ENCODE results near the gene FOXP4.

FOXP4 gene

DNA sequence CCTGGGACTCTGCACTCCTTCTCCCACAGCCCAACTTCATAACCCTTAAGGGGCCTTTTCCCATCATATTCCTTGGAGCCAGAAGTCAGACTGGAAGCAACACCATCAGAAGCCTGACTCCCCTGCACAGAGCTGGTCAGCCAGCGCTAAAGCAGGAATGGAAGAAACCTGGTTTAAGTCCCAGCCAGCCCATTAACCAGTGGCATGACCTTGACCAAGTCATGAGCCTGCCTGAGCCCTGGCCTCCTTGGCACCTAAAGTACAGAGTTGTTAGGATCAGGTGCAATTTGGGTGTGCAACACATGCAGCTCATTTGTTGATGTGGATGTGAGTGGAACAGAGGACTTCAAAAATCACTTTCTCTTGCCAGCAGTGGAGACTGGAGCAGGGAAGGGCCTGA is 20.8 kb downstream of the FOXP4 start:
- no peak for DNase-seq

DNA sequence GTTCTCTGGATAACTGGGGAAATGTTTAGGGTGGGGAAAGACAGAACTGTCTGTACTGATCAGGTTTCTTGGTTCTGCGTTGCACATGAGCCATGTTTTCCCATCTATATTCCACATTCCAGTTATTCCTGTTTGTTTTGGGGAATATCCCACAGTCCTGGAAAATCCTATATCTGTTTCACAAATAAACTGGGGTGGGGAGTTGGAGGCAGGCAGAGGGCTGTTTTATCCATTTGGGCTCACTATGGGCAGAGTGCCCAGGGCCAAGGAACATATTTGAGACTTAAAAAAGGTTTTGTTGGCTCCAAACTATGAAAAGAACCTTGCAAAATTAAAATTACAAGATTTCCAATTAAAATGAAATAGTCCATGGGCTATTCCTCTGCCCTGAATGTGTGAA is 21.5 kb downstream of the FOXP4 start:
- DNase-seq, result no peak

DNA sequence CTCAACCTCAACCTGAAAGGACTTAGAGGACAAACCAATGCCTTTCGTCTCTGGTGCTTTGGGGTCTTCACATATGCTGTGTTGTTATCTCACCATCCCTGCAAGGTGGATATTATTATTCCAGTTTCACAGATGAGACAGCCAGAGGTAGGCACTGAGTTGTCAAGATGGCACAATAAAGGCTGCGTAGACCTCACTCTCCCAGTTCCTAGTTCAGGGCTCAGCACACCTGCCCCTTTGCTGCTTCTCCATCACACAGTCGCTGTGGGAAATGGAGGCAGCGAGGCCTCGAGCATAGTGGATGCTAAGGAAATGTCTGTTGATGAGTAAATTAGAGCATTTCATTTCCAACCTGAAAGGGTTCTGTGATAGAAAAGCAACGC is 22.0 kb downstream of the FOXP4 start:
- no peak for DNase-seq

DNA sequence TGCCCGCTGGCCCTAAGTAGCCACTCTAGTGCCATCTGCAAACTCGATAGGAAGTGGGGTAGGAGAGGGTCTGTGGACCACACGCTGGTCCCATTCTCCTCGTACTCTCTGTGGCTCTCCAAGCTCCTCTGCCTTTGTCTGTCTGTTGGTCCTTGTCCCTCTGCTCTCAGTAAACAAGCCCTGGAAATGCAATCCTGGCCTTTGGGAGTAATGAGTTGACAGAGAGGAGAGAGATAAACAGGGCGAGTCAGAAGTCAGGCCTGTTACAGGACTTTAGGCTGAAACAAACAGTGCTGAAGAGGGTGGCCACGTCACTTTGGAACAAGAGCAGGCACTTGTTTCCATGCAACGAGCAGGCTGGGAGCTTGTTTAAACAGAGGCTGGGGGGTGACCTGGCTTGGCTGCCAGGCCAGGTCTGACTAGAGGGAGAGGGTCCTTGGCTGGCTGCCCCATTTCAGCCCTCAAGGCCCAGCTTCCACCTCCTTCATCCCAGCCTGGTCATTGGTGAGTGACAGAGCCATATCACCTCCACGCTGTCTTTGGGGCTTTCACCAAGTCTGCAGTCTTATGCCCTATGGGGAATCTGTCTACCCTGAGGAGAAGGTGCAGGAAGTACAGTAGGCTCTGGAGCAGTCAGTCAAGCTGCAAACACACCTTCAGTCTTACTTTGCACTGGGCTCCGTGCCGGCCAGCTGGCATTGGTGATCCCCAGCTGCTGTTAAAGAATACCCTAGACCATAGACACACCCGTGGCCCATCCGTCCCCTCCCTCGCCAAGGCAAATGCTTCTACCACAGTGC is 22.6 kb downstream of the FOXP4 start:
- no peak for DNase-seq

DNA sequence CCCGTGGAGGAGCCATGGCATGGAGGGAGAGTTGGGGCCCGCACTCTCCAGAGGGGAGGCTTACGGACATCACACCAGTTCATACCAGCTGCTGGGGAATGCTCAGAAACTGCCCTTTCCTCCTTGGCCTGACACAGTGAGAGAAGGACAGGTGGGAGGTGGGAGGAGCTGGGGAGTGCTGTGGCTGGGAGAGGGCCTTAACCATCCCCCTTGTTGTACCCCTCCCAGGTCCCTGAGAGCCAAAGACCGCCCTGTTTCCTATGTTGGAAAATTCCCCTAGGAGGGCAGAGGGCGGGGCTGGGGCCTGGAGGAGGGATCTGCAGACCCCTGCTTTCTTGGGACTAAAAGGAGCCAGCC is 24.1 kb downstream of the FOXP4 start:
- no peak for DNase-seq

DNA sequence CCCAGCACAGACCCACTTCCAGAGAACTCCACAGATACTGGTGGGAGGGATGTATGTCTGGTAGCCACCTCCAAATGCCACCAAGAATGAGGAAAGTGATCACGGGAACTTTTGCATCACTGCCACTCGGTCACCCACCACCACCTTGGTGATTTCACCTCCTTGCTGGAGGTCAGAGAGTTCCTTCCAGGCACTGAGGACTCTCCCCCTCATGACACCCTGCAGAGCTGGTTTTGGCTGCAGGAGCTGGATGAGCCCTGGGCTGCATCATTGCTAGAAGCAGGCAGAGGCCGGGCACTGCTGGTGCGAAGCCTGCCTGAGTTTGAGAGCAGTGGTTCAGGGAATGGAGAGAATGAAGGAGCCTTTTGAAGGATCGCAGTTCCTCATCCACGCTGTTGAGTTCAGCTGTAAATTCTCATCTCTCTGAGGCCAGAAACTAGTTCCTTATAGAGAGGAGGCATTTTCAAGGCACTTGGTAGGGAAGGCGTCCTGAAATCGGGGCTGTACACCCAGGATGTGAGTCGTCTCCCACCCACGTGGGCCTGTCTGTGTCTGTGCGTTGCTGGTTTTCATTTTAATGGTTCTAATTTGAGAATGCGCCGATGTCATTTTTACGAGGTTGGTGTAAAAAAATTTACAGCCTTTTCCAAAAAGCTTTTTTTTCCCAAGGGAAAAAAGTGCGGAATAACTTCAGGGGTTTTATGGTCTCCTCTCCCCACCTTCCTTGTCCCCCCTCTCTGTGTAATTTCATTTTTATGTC is 25.0 kb downstream of the FOXP4 start:
- no peak for DNase-seq

DNA sequence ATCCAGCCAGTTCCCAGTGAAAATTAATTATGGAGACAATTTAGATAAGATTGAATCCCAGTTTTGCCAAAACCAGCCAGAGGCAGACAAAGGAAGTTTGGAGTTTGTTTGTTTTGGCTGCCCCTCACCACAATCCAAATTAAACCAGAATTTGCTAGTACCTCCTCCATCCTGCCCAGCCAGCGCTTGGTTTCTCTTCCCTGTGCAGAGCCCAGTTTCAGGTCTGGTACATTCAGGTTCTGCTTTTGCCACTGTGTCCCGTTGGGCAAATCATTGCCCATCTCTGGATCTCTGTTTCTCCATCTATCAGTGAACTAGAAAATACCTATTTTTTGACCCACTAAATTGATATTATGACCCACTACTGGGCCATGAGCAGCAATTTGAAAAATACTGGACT is 26.4 kb downstream of the FOXP4 start:
- no peak for DNase-seq

DNA sequence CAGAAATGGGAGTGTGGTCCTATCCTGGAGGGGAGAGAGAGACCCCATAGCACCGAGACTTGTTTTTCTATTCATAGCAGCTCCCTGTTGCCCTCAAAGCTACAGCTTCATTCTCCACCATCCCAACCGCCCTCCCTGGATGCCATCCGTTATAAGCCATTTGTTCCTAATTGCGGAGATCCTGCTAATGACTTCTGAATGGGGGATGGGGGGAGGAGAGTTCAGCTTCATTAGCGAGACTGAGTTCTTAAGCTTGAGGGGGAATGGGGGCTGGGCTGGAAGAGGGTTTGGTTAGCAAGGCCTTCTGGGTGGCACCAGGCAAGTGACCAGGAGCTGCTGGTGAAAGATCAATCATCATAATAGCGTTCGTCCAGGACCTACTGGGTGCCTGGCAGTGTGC is 27.1 kb downstream of the FOXP4 start:
- DNase-seq, result no peak

DNA sequence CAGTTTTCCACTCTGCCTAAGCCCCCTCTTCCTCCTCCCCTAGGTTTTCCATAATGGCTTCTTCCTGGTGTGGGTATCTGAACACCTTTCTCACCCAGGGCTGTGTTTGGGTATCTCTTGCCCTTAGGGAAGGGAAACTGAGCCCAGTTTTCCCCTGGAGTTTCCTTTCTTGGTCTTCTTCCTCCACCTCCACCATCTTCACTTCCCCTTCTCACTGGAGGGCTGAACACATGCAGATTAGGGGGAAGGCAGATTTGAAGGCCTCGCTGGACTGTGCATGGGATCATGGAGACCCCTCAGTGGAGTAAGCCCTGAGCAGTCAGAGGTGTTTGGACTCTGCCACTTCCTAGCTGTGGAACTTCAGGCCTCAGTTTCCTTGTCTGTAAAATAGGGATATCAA is 27.8 kb downstream of the FOXP4 start:
- DNase-seq, result no peak

DNA sequence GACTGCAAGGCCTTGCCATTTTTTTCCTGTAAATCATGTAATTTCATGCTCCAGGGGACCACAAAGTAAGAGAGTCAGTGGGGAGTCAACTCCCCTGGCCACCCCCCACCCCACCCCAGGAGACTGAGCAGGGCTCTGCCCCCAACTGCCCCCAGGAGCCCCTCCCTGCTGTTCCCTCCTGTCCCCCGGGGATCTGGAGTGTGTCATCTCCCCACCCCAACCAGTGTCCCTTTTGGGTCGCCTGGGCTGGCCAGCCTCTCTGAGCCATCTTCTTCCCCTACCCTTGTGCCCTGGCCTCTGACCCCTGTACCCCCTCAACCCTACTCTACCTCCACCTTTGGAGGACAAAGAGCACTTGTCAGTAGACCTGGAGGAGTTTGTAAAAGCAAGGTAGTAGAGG is 29.4 kb downstream of the FOXP4 start:
- DNase-seq, result no peak

DNA sequence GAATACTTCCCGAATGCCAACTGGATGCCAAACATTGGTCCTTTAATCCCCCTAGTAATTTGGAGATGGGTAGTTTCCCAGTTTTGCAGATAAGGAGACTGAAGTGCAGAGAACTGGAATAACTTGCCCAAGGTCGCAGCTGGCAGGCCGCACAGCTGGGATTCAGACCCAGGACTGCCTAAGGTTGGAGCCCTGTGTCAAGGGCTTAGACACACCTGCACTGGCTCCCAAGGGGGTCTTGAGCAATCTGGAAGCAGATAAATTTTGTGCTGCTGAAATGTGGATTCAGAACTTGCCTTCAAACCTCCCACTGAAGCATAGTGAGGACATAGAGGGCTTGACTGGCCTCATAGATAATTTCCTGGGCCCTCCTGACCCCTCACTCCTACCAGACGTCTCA is 30.5 kb downstream of the FOXP4 start:
- DNase-seq, result no peak

DNA sequence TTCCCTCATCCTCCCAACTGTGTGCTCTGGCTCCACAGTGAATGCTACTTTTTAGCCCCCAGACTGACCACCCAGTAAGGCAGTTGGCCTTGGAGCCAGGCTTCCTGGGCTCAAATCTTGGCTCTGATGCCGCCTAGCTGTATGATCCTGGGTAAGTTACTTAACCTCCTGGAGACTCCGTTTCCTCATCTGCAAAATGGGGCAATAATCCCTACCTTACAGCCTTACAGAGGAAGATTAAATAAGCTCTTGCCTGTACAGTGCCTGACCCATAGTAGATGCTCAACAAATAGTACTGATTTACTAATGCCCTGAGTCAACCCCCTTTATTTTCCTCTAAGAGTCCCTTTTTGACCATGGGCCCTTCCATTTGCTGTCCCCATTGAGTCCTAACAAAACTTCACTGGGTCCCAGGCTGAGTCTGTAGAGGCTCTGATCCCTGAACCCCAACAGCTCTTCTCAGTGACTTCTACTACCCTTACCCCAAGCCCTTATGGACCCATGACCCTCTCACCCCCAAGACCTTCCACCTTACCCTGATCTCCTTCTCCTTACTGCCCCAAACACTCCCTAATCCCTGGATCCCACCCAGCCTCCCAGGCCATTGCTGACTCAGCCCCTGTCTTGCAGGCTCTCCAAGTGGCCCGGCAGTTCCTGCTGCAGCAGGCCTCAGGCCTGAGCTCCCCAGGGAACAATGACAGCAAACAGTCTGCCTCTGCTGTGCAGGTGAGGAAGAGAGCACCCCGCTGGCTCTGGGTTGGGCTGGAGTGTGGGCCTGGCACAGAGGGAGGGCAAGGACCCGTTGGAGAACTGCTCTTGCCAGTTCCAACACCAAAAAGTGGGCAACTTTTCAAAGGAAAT is 31.4 kb downstream of the FOXP4 start:
- DNase-seq, result no peak

DNA sequence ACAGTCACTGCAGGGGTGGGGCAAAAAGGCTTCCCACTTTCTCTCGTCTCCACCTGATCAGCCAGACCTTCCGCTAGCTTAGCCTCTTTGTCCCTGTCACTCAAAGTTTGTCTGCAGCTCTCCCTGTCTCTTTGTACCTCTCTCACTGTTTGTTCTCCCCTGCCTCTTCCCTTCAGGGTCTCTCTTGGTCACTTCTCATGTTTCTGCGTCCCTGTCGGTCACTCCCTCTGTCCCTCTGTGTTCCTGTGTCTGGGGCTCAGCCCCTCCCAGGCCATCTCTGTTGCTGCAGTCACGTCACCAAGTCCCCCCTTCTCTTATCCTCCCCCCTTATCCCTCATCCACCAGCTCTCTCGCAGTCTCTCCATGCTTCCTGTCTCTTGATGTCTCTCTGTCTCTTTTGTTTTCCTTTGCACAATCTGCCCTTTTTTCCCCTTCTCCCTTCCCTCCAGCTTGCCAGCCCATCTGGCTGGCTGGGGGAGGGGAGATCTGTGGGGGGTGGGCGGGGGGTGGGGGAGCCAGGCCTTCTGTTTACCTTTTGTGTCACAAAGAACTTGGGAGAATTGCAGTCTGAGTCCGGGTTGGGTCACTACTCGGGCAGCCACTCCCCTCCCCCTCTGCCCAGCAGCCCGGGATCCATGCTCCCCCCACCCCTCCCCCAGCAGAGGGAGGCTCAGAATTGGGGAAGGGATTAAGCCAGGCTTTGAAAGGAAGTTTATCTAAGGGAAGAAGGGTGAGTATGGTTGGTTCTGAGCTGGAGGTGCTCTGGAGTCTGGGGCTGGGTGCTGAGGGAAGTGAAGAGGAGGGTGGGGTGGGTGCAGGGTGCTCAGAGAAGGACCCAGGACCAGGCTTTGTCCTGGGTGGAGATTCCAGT is 32.3 kb downstream of the FOXP4 start:
- DNase-seq, result no peak

DNA sequence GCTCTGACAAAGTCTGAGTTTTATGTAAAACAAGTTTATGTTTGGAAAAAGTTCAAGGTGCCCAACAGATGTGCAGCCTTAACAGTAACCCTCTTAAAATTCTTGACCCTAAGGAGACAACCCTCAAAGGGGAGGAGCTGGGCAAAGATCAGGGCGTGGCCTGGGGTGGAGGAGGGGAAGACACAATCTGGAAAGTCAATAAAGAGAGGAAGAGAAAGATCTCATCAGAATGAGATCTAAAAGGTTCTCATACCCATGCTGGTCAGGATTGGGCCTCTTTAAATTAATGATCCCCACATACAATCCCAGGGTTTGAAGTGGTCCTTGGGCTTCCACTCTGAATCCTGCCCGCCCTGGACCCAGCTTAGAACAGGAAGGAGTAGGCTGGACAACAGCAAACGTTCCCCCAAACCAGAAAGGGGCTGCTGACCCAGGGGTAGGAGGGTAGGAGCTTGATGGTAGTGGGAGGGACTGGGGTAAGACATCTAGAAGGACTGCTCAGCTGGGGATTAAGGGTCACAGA is 33.0 kb downstream of the FOXP4 start:
- no peak for DNase-seq

DNA sequence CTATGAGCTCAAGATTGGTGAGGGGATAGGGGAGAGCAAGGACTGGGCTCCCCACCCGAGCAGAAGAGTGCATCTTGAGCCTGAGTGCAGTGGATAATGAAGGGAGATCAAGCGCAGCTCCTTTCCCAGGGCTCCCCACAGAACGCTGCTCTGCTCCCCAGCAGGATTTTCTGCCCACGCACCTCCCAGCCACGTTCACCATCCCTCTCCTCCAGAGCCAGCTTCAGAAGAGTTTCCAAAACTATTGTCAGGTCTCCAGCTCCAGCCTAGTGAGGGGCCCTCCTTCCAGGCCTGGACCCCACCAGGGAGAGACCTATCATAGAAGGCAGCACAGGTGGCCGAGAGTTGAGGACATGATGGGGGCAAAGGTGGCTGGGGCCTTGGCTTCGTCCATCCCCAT is 34.5 kb downstream of the FOXP4 start:
- no peak for DNase-seq

DNA sequence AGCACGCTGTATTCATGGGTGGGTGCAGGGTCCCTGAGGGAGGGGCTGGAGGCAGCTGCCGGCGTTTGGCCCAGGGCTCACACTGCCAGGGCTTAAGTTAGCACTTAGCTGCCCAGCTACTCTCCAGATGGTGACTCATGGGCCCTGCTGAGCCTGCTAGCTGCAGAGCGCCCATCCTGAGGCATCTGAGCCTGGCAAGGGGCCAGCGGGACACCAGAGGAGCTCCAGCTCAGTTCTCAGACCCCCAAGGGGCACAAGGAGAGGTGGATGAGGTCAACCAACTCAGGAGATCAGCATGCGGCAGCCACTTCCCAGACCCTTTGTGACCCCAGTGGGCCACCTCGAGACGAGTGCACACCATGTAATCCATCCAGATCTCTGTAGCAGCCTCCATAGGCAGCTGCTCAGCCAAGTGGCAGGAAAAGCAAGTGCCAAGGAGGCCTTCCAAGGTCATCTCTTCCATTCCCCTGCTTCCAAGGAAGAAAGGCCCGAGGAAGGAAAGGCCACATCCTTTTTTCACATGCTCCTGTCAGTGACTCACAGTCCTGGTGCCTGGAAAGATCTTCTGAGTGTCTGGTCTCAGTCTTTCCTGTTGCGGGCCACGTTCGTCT is 35.3 kb downstream of the FOXP4 start:
- DNase-seq, result no peak

DNA sequence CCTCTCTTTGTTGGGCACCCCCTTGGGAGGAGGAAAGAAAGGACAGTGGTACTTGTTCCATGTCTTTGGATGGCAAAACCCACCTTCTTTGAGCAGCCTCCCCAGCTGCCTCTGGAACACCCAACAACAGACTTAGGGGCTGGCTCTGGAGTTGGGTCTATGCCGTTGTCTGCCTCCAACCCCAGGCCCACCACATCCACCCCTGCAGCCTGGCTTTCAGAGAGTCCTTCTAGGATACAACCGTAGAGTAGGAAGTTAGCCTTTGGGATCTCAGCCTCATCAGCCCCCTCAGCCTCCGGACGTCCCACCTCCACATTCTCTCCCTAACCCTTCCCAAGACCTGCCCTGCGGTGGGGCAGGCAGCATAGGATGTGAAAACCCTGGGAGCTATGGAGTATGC is 36.4 kb downstream of the FOXP4 start:
- DNase-seq, result no peak

DNA sequence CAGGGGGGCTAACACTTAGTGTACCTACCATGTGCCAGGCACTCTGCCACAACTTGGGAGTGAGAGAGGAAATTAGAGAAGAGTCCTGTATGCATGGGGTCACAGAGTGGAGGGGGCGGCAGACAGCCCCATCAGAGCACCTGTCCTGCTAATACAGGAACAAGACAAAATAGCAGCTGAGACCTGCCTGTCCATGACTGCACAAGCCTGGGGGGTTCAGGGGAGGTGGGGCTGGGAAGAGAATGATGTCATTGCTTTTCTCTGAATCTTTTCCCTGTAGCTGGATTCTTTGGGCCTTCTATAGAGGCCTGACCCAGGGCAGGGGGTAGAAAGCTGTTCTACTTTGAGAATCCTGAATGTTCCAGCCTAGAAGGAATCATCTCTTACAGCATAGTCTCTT is 37.4 kb downstream of the FOXP4 start:
- DNase-seq, result no peak

DNA sequence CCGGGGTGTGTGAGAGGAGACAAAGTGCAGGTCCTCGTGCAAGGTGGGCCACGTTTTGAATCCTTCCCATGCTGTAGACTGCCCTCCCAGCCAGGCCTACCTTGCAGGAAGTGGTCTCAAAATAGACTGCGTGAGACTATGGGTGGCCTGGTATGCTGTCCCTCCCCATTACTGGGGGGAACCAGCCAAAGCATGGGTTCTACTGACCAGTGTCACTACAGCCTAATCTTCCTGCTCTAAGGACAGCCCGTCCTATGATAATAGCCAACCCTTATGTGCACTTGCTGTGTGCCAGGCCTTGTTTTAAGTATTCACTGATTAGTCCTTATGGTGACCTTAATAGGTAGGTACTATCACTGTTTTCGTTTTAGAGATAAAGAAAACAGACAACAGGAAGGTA is 38.0 kb downstream of the FOXP4 start:
- no peak for DNase-seq

DNA sequence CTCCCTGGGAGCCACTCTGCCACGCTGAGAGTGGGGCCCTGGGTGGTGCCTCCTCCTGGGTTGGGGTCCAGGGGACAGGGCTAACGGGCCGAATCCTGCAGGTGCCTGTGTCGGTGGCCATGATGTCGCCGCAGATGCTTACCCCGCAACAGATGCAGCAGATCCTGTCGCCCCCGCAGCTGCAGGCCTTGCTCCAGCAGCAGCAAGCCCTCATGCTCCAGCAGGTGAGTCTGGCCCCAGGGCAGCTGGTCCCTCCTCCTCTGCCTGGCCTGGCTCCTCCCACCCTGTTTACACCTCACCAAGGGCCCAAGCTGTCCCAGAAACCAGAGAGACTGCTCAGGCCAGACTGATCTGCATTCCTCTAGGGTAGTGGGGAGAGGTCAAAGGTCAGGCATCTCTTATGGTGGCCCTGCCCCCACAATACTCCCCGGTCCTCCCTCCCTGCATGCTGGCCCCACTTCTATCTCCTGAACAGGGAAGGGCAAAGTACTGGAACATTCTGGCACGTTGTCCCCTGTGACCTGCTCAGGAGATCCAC is 38.6 kb downstream of the FOXP4 start:
- no peak for DNase-seq

DNA sequence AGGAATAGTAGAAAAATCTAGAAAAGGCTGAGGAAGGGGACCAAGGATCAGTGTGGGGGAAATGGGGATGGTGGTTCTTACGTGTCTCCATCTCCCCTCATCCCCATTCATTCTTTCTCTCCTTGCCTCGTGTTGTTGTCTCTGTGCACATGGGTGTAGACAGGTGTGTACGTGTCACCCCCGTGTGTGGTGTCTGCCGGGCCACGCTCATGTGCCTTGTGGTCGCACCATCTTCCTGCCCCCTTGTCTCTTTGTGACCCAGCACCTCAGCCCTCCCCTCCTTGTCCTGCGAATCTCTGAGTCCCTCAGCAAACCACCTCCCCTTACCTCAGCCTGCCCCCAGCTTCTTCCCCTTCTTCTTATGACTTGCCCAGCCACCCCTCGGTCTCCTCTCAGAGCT is 39.4 kb downstream of the FOXP4 start:
- no peak for DNase-seq
